GM18517 (cell line): ENCODE data around the gene ABCC3.

Experiments
- ATAC-seq: cut with Tn5 transposase; IDR thresholded peaks from one replicate; pipeline ENCODE4 v1.9.1; 2021; ENCODE audit warnings: mild to moderate bottlenecking, moderate library complexity; ENCODE audit not compliant: unreplicated experiment

Gene ABCC3

DNA sequence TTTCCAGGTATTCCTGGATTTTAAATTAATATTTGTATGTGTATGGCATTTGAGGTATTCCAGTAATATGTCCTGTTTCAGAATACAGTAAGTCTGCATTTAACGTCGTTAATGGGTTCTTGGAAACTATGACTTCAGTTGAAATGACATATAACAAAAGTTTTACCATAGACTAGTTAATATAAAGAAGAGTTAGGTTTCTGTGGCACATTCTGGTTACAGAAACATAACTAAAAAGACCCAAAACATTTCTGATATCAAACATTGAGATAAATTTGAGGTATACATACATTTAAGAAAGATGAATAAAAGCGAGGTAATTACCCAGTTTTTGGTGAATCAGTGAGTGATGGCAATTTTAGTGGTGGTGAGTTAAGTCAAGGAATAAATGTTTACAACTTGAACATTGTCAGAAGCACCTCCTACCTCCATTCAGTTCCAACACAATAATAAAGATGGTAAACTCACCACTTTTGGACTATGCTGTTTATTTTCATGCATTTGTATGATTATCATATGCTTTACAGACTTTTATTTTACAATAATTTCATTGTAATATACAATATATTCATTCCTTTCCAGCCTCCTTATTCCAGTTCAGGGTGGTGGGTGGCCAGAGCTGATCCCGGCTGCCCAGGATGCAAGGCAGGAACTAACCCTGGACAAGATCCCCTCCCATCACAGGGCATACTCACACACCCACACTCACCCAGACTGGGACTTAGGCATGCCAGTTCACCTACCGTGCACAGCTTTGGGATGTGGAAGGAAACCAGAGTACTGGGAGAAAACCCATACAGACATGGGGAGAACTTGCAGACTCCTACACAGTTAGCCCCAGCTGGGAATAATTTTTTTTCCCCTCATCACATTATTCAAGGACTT lies 94.4 kb downstream of the ABCC3 start:
- no peak for ATAC-seq

DNA sequence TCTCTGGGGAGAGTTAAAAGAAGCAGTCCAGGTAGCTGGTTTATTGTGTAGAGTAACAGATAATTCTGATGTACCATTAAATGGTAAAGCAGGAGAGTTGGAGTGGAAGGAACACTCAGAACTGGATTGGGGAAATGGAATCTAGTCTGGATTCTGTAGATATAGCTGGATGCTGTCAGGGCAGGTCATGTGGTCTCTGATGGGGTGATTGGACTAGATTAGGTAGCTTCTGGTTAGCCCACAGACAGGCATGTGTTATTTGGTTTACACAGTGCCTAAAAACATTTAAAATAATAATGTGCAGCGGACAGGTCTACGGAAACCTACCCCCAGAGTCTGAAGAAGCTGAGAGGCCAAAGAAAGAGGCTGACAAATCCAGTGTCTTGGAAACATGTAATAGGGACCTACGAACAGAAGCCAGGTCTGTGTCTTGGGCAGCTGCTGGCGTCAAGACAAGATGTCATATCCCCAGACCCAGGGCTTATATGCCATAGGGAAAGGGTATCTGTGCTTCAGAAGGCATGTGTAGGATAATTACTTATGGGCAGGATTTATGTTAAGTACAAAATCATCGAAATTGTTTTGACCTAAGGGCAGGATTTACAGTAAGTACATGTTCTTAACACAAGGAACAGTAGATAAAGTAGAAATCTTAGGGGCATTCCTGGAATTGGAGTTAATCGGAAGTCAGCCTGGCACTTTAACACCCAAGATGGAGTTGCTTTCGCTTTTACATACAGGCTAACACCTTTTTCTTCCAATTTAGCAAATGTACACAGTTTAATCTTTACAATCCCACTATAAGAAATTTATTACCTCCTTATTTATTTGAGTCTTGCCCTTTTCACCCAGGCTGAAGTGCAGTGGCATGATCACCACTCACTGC lies 97.1 kb downstream of the ABCC3 start:
- no peak for ATAC-seq

DNA sequence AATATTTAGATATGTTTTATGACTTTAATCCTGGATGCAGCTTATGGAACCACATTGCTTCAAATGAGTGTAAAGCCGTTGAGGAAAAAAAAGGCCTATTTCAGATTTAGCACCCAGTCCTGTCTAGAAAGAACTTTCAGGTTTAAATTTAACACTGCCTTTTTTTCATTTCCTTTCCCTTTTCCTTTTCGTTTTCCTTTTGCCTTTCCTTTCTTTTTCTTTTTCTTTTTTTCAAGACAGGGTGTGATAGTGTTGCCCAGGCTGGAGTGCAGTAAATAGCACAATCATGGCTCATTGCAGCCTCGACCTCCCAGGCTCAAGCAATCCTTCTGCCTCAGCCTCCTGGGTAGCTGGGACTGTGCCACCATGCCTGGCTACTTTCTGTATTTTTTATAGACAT lies 100.6 kb downstream of the ABCC3 start:
- no peak for ATAC-seq

DNA sequence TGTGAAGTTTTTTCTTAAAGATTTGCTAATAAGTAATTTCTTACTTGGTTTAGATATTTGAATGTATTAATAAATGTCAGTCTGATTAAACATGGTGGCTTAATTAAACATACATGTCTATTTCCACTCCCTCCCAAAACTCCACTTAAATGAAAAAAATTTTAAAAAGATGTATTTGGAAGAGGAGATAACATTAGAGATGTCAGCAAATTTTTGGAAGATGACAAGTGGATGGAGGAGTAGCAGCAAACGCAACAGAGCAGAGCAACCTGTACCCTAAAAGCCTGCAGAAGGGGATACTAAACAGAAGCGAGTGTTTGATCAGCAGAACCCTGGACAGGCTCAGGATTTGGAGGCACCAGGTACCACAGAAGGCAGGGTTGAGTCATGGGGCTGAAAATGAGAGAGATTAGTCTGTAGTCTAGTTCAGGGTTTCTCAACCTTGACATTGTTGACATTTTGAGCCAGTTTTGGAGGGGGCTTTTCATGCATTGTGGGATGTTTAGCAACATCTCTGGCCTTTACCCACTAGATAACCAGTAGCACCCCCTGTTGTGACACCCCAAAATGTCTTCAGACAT lies 102.5 kb downstream of the ABCC3 start:
- ATAC-seq = no peak

DNA sequence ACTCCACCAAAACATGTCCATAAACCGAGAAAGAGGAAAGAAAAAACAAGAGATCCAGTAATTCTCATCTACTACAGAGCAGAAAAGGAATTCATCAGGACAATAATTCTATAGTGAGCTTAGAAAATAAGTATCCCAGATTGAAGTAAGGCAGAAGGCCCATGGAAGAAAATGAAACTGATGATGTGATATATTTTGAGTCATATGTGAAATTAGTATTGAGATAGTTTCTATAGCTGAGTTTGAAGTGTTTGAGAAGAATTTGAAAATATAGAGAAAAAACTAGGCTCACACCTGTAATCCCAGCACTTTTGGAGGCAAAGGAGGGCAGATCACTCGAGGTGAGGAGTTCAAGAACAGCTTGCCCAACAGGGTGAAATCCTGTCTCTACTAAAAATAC lies 104.4 kb downstream of the ABCC3 start:
- no peak for ATAC-seq
